Heart right ventricle (tissue), 16 donors: Measurements from ENCODE around the gene GLIPR1L1. TPM values are rescaled to one million over a fixed set of nuclear protein-coding genes. Genes with fewer than 3 reads are reported as not detected.

Source experiments
- ATAC-seq, 8 donors: fragments of 200-7000 bp; cut with Tn5 transposase; one replicate each; pipeline ENCODE4 v1.9.1; 2020; ENCODE audit warnings: mild to moderate bottlenecking in 8 of 8, moderate library complexity in 8 of 8, moderate number of reproducible peaks in 1 of 8
- DNase-seq, 2 donors: peaks; one replicate each; pipeline ENCODE4 v3.0.0-alpha.2; 2020
- H3K27ac ChIP-seq, 10 donors: fragments of 200-600 bp; sonication (generic) in 2 of 10; one replicate each; pipeline versions ENCODE4 v1.5.0 to v1.8.0; 2020 to 2022; ENCODE audit warnings: mild to moderate bottlenecking in 3 of 10
- H3K27me3 ChIP-seq, 7 donors: fragments of 200-600 bp; one replicate each; pipeline ENCODE4 v1.8.0; 2021 to 2022; ENCODE audit warnings: mild to moderate bottlenecking in 2 of 7
- H3K36me3 ChIP-seq, 9 donors: fragments of 200-600 bp; sonication (generic) in 1 of 9; one replicate each; pipeline versions ENCODE4 v1.5.0 to v1.8.0; 2020 to 2022; ENCODE audit warnings: mild to moderate bottlenecking in 2 of 9
- H3K4me1 ChIP-seq, 9 donors: fragments of 200-600 bp; sonication (generic) in 1 of 9; one replicate each; pipeline versions ENCODE4 v1.5.0 to v1.8.0; 2020 to 2022; ENCODE audit warnings: mild to moderate bottlenecking in 4 of 9
- H3K4me3 ChIP-seq, 10 donors: fragments of 200-600 bp; sonication (generic) in 2 of 10; one replicate each; pipeline versions ENCODE4 v1.5.0 to v1.8.0; 2020 to 2022; ENCODE audit warnings: mild to moderate bottlenecking in 7 of 10, moderate library complexity in 2 of 10
- H3K9me3 ChIP-seq, 11 donors: fragments of 200-600 bp in 10 of 11; sonication (generic) in 2 of 11; one replicate each; pipeline versions ENCODE4 v1.5.0 to v1.8.0; 2013 to 2022; ENCODE audit warnings: mild to moderate bottlenecking in 2 of 11, control low read depth in 1 of 11, moderate library complexity in 1 of 11
- CTCF ChIP-seq, 9 donors: fragments of 200-600 bp; sonication (generic) in 2 of 9; IDR thresholded peaks; one replicate each; pipeline versions ENCODE4 v1.5.0 to v1.8.0; 2021 to 2022; ENCODE audit warnings: antibody characterized with exemption in 9 of 9, mild to moderate bottlenecking in 5 of 9, moderate library complexity in 1 of 9
- WGBS, 2 donors: extraction: QIAGEN DNeasy Blood & Tissue Kit; methylation state at CpG; one replicate each; pipeline ENCODE4 v1.1.7; 2013; ENCODE audit warnings: inconsistent platforms in 1 of 2; 5-methylcytosine and 5-hydroxymethylcytosine counted together
- intact Hi-C, 10 donors: fragments of 100-400 bp; cut with DNase I; formaldehyde crosslinking; loops; one replicate each; pipeline versions ENCODE4 v1.11.1 to v1.14.2; 2022
- polyA plus RNA-seq, 2 donors: library from polyadenylated mRNA; stranded (reverse); fragments of 200-250 nt; gene quantifications; one replicate each; pipeline ENCODE4 v1.2.3, GENCODE V29; 2013
- total RNA-seq, 10 donors: library from RNA; stranded (reverse); fragmentation: NEBNext Ultra II Directional in 3 of 10; extraction: Animal tissue kit (Norgen Biotek cat#: 25700) in 3 of 10; gene quantifications; one replicate each; pipeline versions ENCODE4 v1.2.1 to v1.2.4, GENCODE V29; 2021 to 2023
- donor health status: Arrhythmogenic right ventricular cardiomyopathy.
- donor health status: ischemic (EF 13 %, LVEDD 7.1; RV severe dilation, severe dysfunction).
- donor health status: healthy with polysubstance abuse.
- donor health status: DM: no; HTN: yes; CAD: no.
- donor health status: DM: no; HTN: no; CAD: no.
- donor health status: ischemic (EF 25% LVEDD 6.9; RV normal size, moderate dysfunction).
- donor health status: ischemic (EF 25% LVEDD 5.7; RV mildly dilated, moderate dysfunction).
- donor health status: healthy.
- donor health status: DM: yes; HTN: yes; CAD: no.
- donor health status: Ischemic cardiomyopathy.
- donor health status: ischemic (EF 35%, LVEDD 5.7; RV mildly dilated, moderate dysfunction).
- donor health status: nonischemic (EF 11% LVEDD 7.7; RV severe dilation, severe dysfunction).
- donor health status: DM: yes; HTN: yes; CAD: no.
- donor health status: PGD.
- donor health status: ischemic (EF 29% LVEDD 5.4; RV normal size, mild dysfunction).
- donor health status: nonischemic (EF 23%, LVEDD 6.1; RV moderate dilation, normal function).

The GLIPR1L1 gene
- total and polyA plus RNA-seq, 12 donors, result not detected

GRCh38 chr12:75349946-75350345 lies 15.5 kb downstream of the GLIPR1L1 start:
- H3K27me3 ChIP-seq, result no peaks in the 10 kb centered on the region
- no peaks in the 10 kb centered on the region for H3K36me3 ChIP-seq
- H3K4me1 ChIP-seq, result no peaks in the 10 kb centered on the region
- no peak overlapping the region for H3K27ac ChIP-seq
- DNase-seq, result no peak
- no peak for TF ChIP-seq CTCF (IDR thresholded peaks at IDR 0.05)
- no peak for ATAC-seq
- intact Hi-C loops, result no loop called here
- peaks cover 0 to 28% (median 5%) of the 10 kb centered on the region in 11 donors for H3K9me3 ChIP-seq
- no peak overlapping the region for H3K4me3 ChIP-seq
- WGBS, 2 donors, result 81 to 91% methylated on average over 4 of the region's 4 CpGs

- DNase-seq (no peak), ATAC-seq (no peak)
- H3K4me3 ChIP-seq, result no peak overlapping the region
- no peak overlapping the region for H3K27ac ChIP-seq
- no peaks in the 10 kb centered on the region for H3K4me1 ChIP-seq
- peaks cover 0 to 33% (median 9%) of the 10 kb centered on the region in 11 donors for H3K9me3 ChIP-seq
- H3K36me3 ChIP-seq, result no peaks in the 10 kb centered on the region
- H3K27me3 ChIP-seq, result no peaks in the 10 kb centered on the region
- 82 to 83% methylated on average over 2 of the region's 2 CpGs for WGBS, 2 donors
- intact Hi-C loops, result no loop called here
- no peak for TF ChIP-seq CTCF (IDR thresholded peaks at IDR 0.05)
These were observed 15.9 kb downstream of the GLIPR1L1 start for GRCh38 chr12:75350413-75350812.

GRCh38 chr12:75354011-75354410 lies 19.5 kb downstream of the GLIPR1L1 start:
- TF ChIP-seq CTCF (IDR thresholded peaks at IDR 0.05), result no peak
- DNase-seq (no peak), ATAC-seq (no peak)
- Histone ChIP-seq H3K4me3 (no peak overlapping the region), H3K36me3 (no peaks in the 10 kb centered on the region), H3K27me3 (no peaks in the 10 kb centered on the region), H3K4me1 (no peaks in the 10 kb centered on the region), H3K27ac (no peak overlapping the region), H3K9me3 (peaks cover 0 to 43% (median 12%) of the 10 kb centered on the region in 11 donors)
- intact Hi-C loops, result no loop called here

DNA sequence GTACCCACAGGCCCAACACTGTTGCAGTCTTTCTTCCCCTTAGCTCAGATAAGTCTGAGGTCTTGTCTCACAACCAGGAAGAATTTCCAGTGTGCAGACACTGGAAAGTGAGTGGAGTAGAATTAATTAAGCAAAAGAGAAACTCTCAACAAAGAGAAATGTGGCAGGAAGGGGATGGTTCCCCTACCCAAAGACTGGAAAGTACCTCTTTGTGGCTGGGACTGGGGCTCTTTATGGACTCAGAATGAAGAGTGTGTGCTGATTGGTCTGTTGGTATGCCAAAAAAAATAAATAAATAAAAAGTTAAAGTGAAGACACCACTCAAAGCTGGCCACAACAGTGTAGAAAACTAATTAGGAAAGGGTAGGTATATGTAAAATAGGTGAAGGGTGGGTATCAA lies 26.4 kb downstream of the GLIPR1L1 start:
- TF ChIP-seq CTCF (IDR thresholded peaks at IDR 0.05), result no peak
- DNase-seq (no peak), ATAC-seq (no peak)
- Histone ChIP-seq H3K4me1 (peaks cover 0 to 8% (median 0%) of the 10 kb centered on the region in 9 donors), H3K4me3 (no peak overlapping the region), H3K27me3 (no peaks in the 10 kb centered on the region), H3K36me3 (no peaks in the 10 kb centered on the region), H3K9me3 (peaks cover 0 to 5% (median 0%) of the 10 kb centered on the region in 11 donors), H3K27ac (no peak overlapping the region)
- intact Hi-C loops, result no loop called here
